ENCODE measurements around the gene PRPH. TPM values are rescaled to one million over a fixed set of nuclear protein-coding genes. Genes with fewer than 3 reads are reported as not detected.

Gene PRPH
- total and polyA plus RNA-seq, 9 of the 15 experiments (the other 6 are each of a cell fraction or from before 2014, with no cell fraction given): 0.27 to 1.9 (median 1.3) TPM; not detected in 1

DNA sequence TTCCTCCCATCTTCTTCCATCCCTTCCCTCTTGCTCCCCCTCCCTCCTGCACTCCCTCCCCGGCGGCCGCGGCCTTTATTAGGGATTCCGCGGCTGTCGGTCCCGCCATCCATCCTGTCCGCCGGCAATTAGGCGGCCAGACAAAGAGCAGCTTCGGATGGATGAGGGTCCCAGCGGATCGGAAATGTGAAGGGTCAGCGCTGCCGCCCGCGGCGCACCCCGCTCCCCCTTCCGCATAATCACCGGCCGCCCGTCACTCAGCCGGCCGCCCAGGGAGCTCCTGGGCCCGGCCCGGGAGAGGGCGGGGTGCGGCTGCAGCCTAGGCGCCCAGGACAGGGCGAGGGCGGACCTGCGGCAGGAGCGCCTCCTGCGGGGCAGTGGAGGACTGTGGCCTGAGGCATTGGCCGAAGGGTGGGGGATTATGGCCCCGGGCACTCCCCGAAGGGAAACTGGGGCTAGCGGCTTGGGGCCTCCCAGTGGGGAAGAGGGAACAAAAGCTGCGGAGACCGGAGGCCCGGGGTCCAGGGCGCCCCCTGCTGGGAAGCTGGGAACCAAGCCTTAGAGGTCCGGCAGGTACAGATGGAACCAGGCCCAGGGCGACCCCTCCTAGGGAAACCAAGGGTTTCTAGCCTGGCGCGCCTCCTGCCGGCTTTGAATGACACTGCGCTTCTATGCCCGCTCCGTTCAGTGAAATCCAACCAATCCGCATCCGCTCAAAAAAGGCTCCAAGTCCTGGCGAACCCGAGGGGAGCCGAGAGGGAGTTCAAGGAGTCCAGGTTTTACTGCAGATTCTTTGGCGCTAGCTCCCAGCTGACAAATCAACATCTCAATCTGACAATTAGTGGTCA, 47.3 kb downstream of the PRPH start (continued):
- TF ChIP-seq TCF3 (CRISPR knock-in tag; IDR thresholded peaks at IDR 0.05) (0 out of 2 replicates have a peak, but pooled peaks have one; percentile 4), ASH1L (IDR thresholded peaks at IDR 0.05; ENCODE audit: borderline replicate concordance, low read depth, partially characterized antibody) (no peak), HDGF (IDR thresholded peaks at IDR 0.05) (no peak), HNRNPLL (IDR thresholded peaks at IDR 0.05; ENCODE audit: low read depth, low read length, poor library complexity, severe bottlenecking) (peak; percentile 52), ZNF778 (CRISPR knock-in tag; IDR thresholded peaks at IDR 0.05) (no peak), ZNF785 (CRISPR knock-in tag; IDR thresholded peaks at IDR 0.05) (no peak), ZNF668 (CRISPR knock-in tag; IDR thresholded peaks at IDR 0.05) (no peak), CHD4 (IDR thresholded peaks at IDR 0.05; ENCODE audit: insufficient read depth, insufficient replicate concordance, low read depth, low read length, poor library complexity, severe bottlenecking) (peak; percentile 71), BRCA1 (IDR thresholded peaks at IDR 0.05) (no peak), BRCA1 (CRISPR knock-in tag; IDR thresholded peaks at IDR 0.05) (no peak), NCOR1 (IDR thresholded peaks at IDR 0.05) (no peak; the same call in 1 of the 2 replicates), GABPB1 (CRISPR knock-in tag; IDR thresholded peaks at IDR 0.05) (peak; percentile 67), TFAM (CRISPR knock-in tag; conservative IDR thresholded peaks at IDR 0.05) (no peak), BACH1 (tag; IDR thresholded peaks at IDR 0.05) (no peak), CBX8 (IDR thresholded peaks at IDR 0.05; ENCODE audit: borderline replicate concordance, extremely low read depth, low read depth, low read length, poor library complexity, severe bottlenecking) (no peak), ZNF23 (CRISPR knock-in tag; IDR thresholded peaks at IDR 0.05) (no peak), FOXK2 (conservative IDR thresholded peaks at IDR 0.05 in 1 of 2, IDR thresholded peaks at IDR 0.05 in 1 of 2; ENCODE audit: low read depth in 2 of 2) (no peak), NFYB (IDR thresholded peaks at IDR 0.05; ENCODE audit: extremely low read depth, insufficient read length) (no peak), HLTF (IDR thresholded peaks at IDR 0.05) (no peak), HDAC3 (IDR thresholded peaks at IDR 0.05; ENCODE audit: borderline replicate concordance, partially characterized antibody) (no peak), EGR1 (conservative IDR thresholded peaks at IDR 0.05) (0 out of 2 replicates have a peak, but pooled peaks have one; percentile 2), MEF2A (IDR thresholded peaks at IDR 0.05; ENCODE audit: control insufficient read depth, low read depth, low read length) (no peak)
- TF ChIP-seq, protein P1, sequence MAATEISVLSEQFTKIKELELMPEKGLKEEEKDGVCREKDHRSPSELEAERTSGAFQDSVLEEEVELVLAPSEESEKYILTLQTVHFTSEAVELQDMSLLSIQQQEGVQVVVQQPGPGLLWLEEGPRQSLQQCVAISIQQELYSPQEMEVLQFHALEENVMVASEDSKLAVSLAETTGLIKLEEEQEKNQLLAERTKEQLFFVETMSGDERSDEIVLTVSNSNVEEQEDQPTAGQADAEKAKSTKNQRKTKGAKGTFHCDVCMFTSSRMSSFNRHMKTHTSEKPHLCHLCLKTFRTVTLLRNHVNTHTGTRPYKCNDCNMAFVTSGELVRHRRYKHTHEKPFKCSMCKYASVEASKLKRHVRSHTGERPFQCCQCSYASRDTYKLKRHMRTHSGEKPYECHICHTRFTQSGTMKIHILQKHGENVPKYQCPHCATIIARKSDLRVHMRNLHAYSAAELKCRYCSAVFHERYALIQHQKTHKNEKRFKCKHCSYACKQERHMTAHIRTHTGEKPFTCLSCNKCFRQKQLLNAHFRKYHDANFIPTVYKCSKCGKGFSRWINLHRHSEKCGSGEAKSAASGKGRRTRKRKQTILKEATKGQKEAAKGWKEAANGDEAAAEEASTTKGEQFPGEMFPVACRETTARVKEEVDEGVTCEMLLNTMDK (IDR thresholded peaks at IDR 0.05; ENCODE audit: borderline replicate concordance, insufficient read depth, low read depth, low read length, poor library complexity, severe bottlenecking): peak; percentile 83
- TF ChIP-seq, protein P2, sequence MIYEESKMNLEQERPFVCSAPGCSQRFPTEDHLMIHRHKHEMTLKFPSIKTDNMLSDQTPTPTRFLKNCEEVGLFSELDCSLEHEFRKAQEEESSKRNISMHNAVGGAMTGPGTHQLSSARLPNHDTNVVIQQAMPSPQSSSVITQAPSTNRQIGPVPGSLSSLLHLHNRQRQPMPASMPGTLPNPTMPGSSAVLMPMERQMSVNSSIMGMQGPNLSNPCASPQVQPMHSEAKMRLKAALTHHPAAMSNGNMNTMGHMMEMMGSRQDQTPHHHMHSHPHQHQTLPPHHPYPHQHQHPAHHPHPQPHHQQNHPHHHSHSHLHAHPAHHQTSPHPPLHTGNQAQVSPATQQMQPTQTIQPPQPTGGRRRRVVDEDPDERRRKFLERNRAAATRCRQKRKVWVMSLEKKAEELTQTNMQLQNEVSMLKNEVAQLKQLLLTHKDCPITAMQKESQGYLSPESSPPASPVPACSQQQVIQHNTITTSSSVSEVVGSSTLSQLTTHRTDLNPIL (CRISPR knock-in tag; IDR thresholded peaks at IDR 0.05): no peak
- TF ChIP-seq, protein P3, sequence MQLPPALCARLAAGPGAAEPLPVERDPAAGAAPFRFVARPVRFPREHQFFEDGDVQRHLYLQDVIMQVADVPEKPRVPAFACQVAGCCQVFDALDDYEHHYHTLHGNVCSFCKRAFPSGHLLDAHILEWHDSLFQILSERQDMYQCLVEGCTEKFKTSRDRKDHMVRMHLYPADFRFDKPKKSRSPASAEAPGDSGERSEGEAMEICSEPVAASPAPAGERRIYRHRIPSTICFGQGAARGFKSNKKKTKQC (CRISPR knock-in tag; IDR thresholded peaks at IDR 0.05): peak; percentile 86

All from K562 (cell line).